Motor neuron (in vitro differentiated cells): ENCODE measurements around the gene SUSD4. TPM values are rescaled to one million over a fixed set of nuclear protein-coding genes. Genes with fewer than 3 reads are reported as not detected.
A peak's percentile ranks its signal among the peaks of the same experiment; 100 is the strongest.
"Not testable (repeated sequence)": the region's sequence is repeated elsewhere in the genome, so short reads cannot be mapped to it uniquely, and the experiment has no call there.

ENCODE experiments used
- ATAC-seq, 8 experiments: fragments of 200-7000 bp; cut with Tn5 transposase; replicated peaks in 6 of 8; 2 replicates each; pipeline ENCODE4 v1.8.0; 2021; ENCODE audit warnings: mild to moderate bottlenecking in 8 of 8, moderate library complexity in 8 of 8
- H3K27ac ChIP-seq, 2 donors: fragments of 250-450 bp; sonication (Bioruptor Pico); 2 replicates each; pipeline ENCODE4 v1.9.0; 2021; ENCODE audit warnings: antibody characterized with exemption in 2 of 2, mild to moderate bottlenecking in 2 of 2, moderate library complexity in 1 of 2
- H3K4me1 ChIP-seq, 2 donors: fragments of 250-450 bp; sonication (Bioruptor Pico); replicated peaks in 1 of 2; 2 replicates each; pipeline ENCODE4 v1.6.1; 2021; ENCODE audit warnings: antibody characterized with exemption in 2 of 2, mild to moderate bottlenecking in 2 of 2, moderate library complexity in 1 of 2
- H3K4me3 ChIP-seq, 5 donors: fragments of 250-450 bp; sonication (Bioruptor Pico); 2 replicates each; pipeline ENCODE4 v1.9.0; 2021; ENCODE audit warnings: antibody characterized with exemption in 5 of 5, mild to moderate bottlenecking in 5 of 5, moderate library complexity in 4 of 5
- WGBS, 10 experiments: fragments of 450-650 bp; shearing (Covaris generic); methylation state at CpG; one replicate each; pipeline ENCODE4 v1.0.0; 2022; 5-methylcytosine and 5-hydroxymethylcytosine counted together
- in situ Hi-C, 9 experiments: fragments of 400-800 bp; cut with MboI; loops; one replicate each; pipeline ENCODE4 v1.15.0; 2021; ENCODE audit warnings: low sequenced_read_pairs in 9 of 9, low pct_unique_long_range_greater_than_20kb in 2 of 9; ENCODE audit not compliant: unreplicated experiment in 9 of 9
- total RNA-seq, 8 experiments: library from RNA; unstranded; fragments of 300-600 nt; gene quantifications; 2 replicates each; pipeline versions ENCODE4 v1.2.3 to v1.2.4, GENCODE V29; 2022

Gene SUSD4
- total RNA-seq, 8 experiments from 2014 or later, result 5.4 to 28.7 (median 15.7) TPM

GRCh38 chr1:223290397-223290796 lies 73.6 kb downstream of the SUSD4 start:
- H3K4me1 ChIP-seq, result no peaks in the 10 kb centered on the region
- no peak overlapping the region for H3K4me3 ChIP-seq
- in situ Hi-C loops, result no loop called here
- WGBS, 10 experiments, result 0 to 100% (median 56%) methylated on average over 1 to 3 of the region's 3 CpGs
- H3K27ac ChIP-seq, result no peak overlapping the region
- ATAC-seq, result peak in 2 of 8 experiments; percentile 51 to 81

GRCh38 chr1:223289621-223290020 lies 74.4 kb downstream of the SUSD4 start:
- Histone ChIP-seq H3K4me1 (no peaks in the 10 kb centered on the region), H3K4me3 (no peak overlapping the region), H3K27ac (no peak overlapping the region)
- in situ Hi-C loops, result no loop called here
- 56 to 100% (median 85%) methylated on average over 1 to 3 of the region's 3 CpGs; no CpG with 5 or more reads in 2 of the 10 experiments for WGBS, 10 experiments
- ATAC-seq, result no peak

- Histone ChIP-seq H3K4me3 (no peak overlapping the region), H3K4me1 (no peaks in the 10 kb centered on the region), H3K27ac (no peak overlapping the region)
- in situ Hi-C loops, result no loop called here
- WGBS, 10 experiments, result 17 to 81% (median 60%) methylated on average over 1 to 5 of the region's 5 CpGs; no CpG with 5 or more reads in 1 of the 10 experiments
- no peak for ATAC-seq
These were observed 75.2 kb downstream of the SUSD4 start for GRCh38 chr1:223288826-223289225.

GRCh38 chr1:223285452-223285851 lies 78.5 kb downstream of the SUSD4 start:
- 66 to 100% (median 96%) methylated on average over 2 to 3 of the region's 3 CpGs; no CpG with 5 or more reads in 1 of the 10 experiments for WGBS, 10 experiments
- no peak for ATAC-seq
- H3K27ac ChIP-seq, result no peak overlapping the region
- in situ Hi-C loops, result no loop called here
- H3K4me3 ChIP-seq, result no peak overlapping the region
- no peaks in the 10 kb centered on the region for H3K4me1 ChIP-seq

- H3K4me3 ChIP-seq, H3K27ac ChIP-seq, H3K4me1 ChIP-seq, ATAC-seq, in situ Hi-C loops: not testable (repeated sequence)
- WGBS, 10 experiments, result no CpG with 5 or more reads among the region's 3 CpGs
These were observed 80.3 kb downstream of the SUSD4 start for GRCh38 chr1:223283697-223284096.

- H3K4me3 ChIP-seq, in situ Hi-C loops, H3K4me1 ChIP-seq, H3K27ac ChIP-seq, ATAC-seq: not testable (repeated sequence)
- WGBS, 10 experiments, result 20 to 100% (median 59%) methylated on average over 1 to 8 of the region's 8 CpGs; no CpG with 5 or more reads in 4 of the 10 experiments
These were observed 85.7 kb downstream of the SUSD4 start for GRCh38 chr1:223278311-223278710.

GRCh38 chr1:223276029-223276428 lies 87.9 kb downstream of the SUSD4 start:
- H3K4me3 ChIP-seq, result no peak overlapping the region
- 77 to 100% (median 89%) methylated on average over 1 to 4 of the region's 4 CpGs; no CpG with 5 or more reads in 2 of the 10 experiments for WGBS, 10 experiments
- no peaks in the 10 kb centered on the region for H3K4me1 ChIP-seq
- no peak for ATAC-seq
- no peak overlapping the region for H3K27ac ChIP-seq
- in situ Hi-C loops, result no loop called here

GRCh38 chr1:223273511-223273910 lies 90.5 kb downstream of the SUSD4 start:
- ATAC-seq, result no peak
- H3K4me3 ChIP-seq, result no peak overlapping the region
- H3K4me1 ChIP-seq, result no peaks in the 10 kb centered on the region
- 0 to 80% (median 74%) methylated on average over 1 to 5 of the region's 5 CpGs; no CpG with 5 or more reads in 2 of the 10 experiments for WGBS, 10 experiments
- in situ Hi-C loops, result no loop called here
- no peak overlapping the region for H3K27ac ChIP-seq

GRCh38 chr1:223271085-223271781 lies 92.7 kb downstream of the SUSD4 start:
- Histone ChIP-seq H3K4me1 (no peaks in the 10 kb centered on the region), H3K27ac (no peak overlapping the region), H3K4me3 (no peak overlapping the region)
- in situ Hi-C loops, result no loop called here
- WGBS, 10 experiments, result 63 to 100% (median 83%) methylated on average over 3 to 5 of the region's 5 CpGs; no CpG with 5 or more reads in 2 of the 10 experiments
- no peak for ATAC-seq

GRCh38 chr1:223270155-223270554 lies 93.8 kb downstream of the SUSD4 start:
- Histone ChIP-seq H3K27ac (no peak overlapping the region), H3K4me1 (no peaks in the 10 kb centered on the region), H3K4me3 (no peak overlapping the region)
- ATAC-seq, result no peak
- WGBS, 10 experiments, result 60 to 100% (median 83%) methylated on average over 1 to 5 of the region's 5 CpGs; no CpG with 5 or more reads in 4 of the 10 experiments
- in situ Hi-C loops, result no loop called here

- ATAC-seq, result no peak
- H3K4me1 ChIP-seq, result no peaks in the 10 kb centered on the region
- no peak overlapping the region for H3K4me3 ChIP-seq
- 56 to 100% (median 80%) methylated on average over 1 to 4 of the region's 4 CpGs; no CpG with 5 or more reads in 4 of the 10 experiments for WGBS, 10 experiments
- in situ Hi-C loops, result no loop called here
- H3K27ac ChIP-seq, result no peak overlapping the region
These were observed 95.0 kb downstream of the SUSD4 start for GRCh38 chr1:223269006-223269405.

GRCh38 chr1:223266632-223267172 lies 97.3 kb downstream of the SUSD4 start:
- Histone ChIP-seq H3K4me1 (no peaks in the 10 kb centered on the region), H3K4me3 (no peak overlapping the region), H3K27ac (no peak overlapping the region)
- 0 to 86% (median 44%) methylated on average over 1 to 3 of the region's 3 CpGs; no CpG with 5 or more reads in 2 of the 10 experiments for WGBS, 10 experiments
- in situ Hi-C loops, result no loop called here
- ATAC-seq, result no peak

- H3K27ac ChIP-seq, result no peak overlapping the region
- no peak for ATAC-seq
- peaks cover 0 to 3% of the 10 kb centered on the region in 2 donors for H3K4me1 ChIP-seq
- H3K4me3 ChIP-seq, result no peak overlapping the region
- 20 to 100% (median 59%) methylated on average over 1 to 9 of the region's 10 CpGs; no CpG with 5 or more reads in 2 of the 10 experiments for WGBS, 10 experiments
- in situ Hi-C loops, result no loop called here
These were observed 98.7 kb downstream of the SUSD4 start for GRCh38 chr1:223264983-223265908.
